ENCODE results near the gene MEI4. TPM values are rescaled to one million over a fixed set of nuclear protein-coding genes. Genes with fewer than 3 reads are reported as not detected.

Gene MEI4
- total RNA-seq, 6 donors from 2014 or later: not detected

DNA sequence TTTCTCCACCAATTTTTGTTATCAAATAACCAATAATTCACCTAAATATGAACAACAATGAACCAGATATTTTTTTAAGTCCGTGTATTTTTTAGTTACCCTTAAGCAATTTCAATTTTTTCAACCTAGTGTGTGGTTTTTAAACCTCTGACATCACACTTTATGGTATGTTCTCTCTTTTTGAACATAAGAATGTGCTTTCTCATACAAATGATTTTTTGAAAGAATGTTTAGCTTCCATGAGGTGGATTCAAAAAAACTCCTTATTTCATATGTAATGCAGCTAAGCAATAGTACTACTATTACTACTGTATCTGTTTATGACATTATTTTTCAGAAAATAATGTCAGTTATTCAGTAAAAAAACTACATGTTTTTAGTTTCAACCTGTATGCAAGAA lies 19.4 kb upstream of the MEI4 start:
- DNase-seq: no peak

DNA sequence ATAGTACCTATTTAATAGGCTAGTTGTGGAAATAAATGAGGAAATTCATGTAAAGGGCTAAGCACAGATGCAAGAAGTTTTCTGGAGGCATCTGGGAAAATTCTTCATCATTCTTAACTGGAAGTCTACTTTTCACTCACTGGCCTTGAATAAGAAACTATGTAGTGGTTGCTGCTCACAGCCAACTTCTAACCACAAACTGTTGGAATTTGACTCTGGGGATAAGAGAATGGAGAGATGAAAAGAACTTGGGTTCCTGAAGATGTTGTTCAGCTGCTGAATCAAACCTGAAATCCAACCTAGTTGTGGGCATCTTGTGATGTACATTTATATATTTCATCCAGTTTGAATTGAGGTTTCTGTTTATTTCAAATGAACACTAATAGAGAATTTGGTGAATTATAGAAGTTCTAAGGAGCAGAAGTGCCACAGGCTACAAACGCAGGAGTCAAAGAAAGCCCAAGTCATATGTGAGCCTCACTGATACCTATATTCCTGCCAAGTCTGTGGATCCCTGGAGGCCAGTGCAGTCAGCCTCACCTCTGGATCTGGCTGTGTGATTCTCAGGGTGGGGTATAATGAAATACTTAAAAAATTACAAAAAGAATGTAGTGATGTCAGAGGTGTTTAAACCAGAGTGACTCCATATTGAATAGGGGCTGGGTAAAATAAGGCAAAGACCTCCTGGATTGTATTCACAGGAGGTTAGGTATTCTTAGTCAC lies 18.7 kb upstream of the MEI4 start:
- ATAC-seq (ENCODE audit: low FRiP score in 2 of 2): no peak
- Histone ChIP-seq H3K27me3 (no peaks in the 10 kb centered on the region), H3K9me3 (no peaks in the 10 kb centered on the region), H3K27ac (no peak overlapping the region), H3K4me3 (no peak overlapping the region), H3K4me1 (no peaks in the 10 kb centered on the region), H3K36me3 (no peaks in the 10 kb centered on the region)
- WGBS, 2 donors: 89 to 90% methylated on average over 1 of the region's 1 CpG
- no peak for TF ChIP-seq POLR2AphosphoS5 (IDR thresholded peaks at IDR 0.05)
- TF ChIP-seq, protein P1, sequence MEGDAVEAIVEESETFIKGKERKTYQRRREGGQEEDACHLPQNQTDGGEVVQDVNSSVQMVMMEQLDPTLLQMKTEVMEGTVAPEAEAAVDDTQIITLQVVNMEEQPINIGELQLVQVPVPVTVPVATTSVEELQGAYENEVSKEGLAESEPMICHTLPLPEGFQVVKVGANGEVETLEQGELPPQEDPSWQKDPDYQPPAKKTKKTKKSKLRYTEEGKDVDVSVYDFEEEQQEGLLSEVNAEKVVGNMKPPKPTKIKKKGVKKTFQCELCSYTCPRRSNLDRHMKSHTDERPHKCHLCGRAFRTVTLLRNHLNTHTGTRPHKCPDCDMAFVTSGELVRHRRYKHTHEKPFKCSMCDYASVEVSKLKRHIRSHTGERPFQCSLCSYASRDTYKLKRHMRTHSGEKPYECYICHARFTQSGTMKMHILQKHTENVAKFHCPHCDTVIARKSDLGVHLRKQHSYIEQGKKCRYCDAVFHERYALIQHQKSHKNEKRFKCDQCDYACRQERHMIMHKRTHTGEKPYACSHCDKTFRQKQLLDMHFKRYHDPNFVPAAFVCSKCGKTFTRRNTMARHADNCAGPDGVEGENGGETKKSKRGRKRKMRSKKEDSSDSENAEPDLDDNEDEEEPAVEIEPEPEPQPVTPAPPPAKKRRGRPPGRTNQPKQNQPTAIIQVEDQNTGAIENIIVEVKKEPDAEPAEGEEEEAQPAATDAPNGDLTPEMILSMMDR (IDR thresholded peaks at IDR 0.05): no peak
- TF ChIP-seq POLR2A (IDR thresholded peaks at IDR 0.05): no peak
- no peak for TF ChIP-seq EP300 (IDR thresholded peaks at IDR 0.05)
- DNase-seq: no peak

More for the DNA sequence above, 19.4 kb upstream of the MEI4 start:
- Histone ChIP-seq H3K4me3 (no peak overlapping the region), H3K4me1 (no peaks in the 10 kb centered on the region), H3K27me3 (no peaks in the 10 kb centered on the region), H3K9me3 (no peaks in the 10 kb centered on the region), H3K36me3 (no peaks in the 10 kb centered on the region), H3K27ac (no peak overlapping the region)
- TF ChIP-seq, protein P1 (IDR thresholded peaks at IDR 0.05): no peak
- TF ChIP-seq EP300 (IDR thresholded peaks at IDR 0.05) (no peak), POLR2A (IDR thresholded peaks at IDR 0.05) (no peak), POLR2AphosphoS5 (IDR thresholded peaks at IDR 0.05) (no peak)
- 80 to 87% methylated on average over 1 of the region's 1 CpG for WGBS, 2 donors
- ATAC-seq (ENCODE audit: low FRiP score in 2 of 2): no peak

DNA sequence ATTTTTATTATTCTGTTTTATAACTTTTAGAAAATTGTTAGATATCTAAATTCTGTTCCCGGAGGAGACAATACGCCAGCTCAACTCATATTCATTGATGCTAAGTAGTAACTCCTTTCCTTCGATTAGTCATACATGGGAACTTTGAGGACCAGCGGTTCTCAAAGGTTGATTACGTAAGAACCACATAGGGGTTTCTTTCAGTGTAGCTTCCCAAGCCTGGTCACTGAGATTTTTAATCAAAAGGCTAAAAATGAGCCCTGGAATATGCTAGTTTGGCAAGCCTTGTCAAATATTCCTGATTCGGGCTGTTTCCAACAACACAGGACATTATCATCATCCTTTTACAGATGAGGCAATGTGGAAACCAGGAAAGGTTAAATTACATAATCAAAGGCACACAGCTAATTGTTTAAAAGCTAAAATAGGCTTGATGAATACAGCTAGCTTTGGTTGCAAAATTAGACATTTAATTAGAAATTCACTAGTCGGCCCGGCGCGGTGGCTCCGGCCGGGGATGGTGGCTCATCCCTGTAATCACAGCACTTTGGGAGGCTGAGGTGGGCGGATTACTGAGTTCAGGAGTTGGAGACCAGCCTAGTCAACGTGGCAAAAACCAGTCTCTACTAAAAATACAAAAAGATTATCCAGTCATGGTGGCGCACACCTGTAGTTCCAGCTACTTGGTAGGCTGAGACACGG lies 14.6 kb upstream of the MEI4 start:
- Histone ChIP-seq H3K4me3 (no peak overlapping the region), H3K4me1 (no peaks in the 10 kb centered on the region), H3K27ac (no peak overlapping the region), H3K9me3 (no peaks in the 10 kb centered on the region), H3K36me3 (no peaks in the 10 kb centered on the region), H3K27me3 (no peaks in the 10 kb centered on the region)
- ATAC-seq (ENCODE audit: low FRiP score in 2 of 2) (no peak), DNase-seq (peak in 1 of 2 donors; percentile 64)
- 87 to 89% methylated on average over 16 of the region's 16 CpGs for WGBS, 2 donors
- TF ChIP-seq EP300 (IDR thresholded peaks at IDR 0.05): no peak
- no peak for TF ChIP-seq POLR2A (IDR thresholded peaks at IDR 0.05)
- TF ChIP-seq POLR2AphosphoS5 (IDR thresholded peaks at IDR 0.05): no peak
- TF ChIP-seq, protein P1 (IDR thresholded peaks at IDR 0.05): no peak

DNA sequence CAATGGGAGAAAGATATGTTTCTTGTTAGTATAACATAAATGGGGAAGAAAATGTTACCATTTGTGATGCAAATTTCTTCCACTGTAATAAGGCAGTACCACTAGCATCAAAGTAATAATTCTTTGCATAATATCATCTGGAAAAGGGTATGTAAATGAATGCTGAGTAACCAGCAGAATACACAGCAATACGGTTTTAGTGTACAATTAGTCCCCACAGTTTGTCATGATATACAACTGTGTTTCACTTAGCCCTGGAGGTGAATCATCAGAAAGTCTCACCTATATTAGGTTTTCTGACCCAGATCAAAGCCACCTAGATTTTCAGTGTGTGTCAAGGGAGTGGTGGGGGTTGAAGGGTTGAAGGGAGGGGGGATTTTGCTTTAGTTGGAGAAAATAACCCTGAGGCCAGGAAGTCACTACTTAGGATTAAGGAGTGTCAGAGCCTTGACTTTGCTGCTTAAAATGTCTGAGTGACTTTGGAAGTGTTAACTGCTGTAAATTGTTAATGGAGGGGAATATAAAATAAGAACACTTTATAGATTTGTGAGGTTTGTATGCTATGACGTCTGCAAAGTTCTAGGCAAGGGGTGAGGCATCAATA lies 8.6 kb upstream of the MEI4 start:
- ATAC-seq (ENCODE audit: low FRiP score in 2 of 2) (no peak), DNase-seq (no peak)
- 62 to 82% methylated on average over 2 of the region's 2 CpGs for WGBS, 2 donors
- H3K27me3 ChIP-seq: no peaks in the 10 kb centered on the region
- no peak overlapping the region for H3K27ac ChIP-seq
- no peak for TF ChIP-seq POLR2A (IDR thresholded peaks at IDR 0.05)
- TF ChIP-seq, protein P1 (IDR thresholded peaks at IDR 0.05): no peak
- TF ChIP-seq POLR2AphosphoS5 (IDR thresholded peaks at IDR 0.05): no peak
- no peak for TF ChIP-seq EP300 (IDR thresholded peaks at IDR 0.05)
- H3K36me3 ChIP-seq: no peaks in the 10 kb centered on the region
- H3K9me3 ChIP-seq: no peaks in the 10 kb centered on the region
- no peaks in the 10 kb centered on the region for H3K4me1 ChIP-seq
- H3K4me3 ChIP-seq: no peak overlapping the region

Data from upper lobe of left lung (tissue), 6 donors.